ENCODE data around the gene CDC42EP4. TPM values are rescaled to one million over a fixed set of nuclear protein-coding genes. Genes with fewer than 3 reads are reported as not detected.

The CDC42EP4 gene
- total and polyA plus RNA-seq, 9 of the 15 experiments (the other 6 are each of a cell fraction or from before 2014, with no cell fraction given): 0.65 to 20.8 (median 12.3) TPM

DNA sequence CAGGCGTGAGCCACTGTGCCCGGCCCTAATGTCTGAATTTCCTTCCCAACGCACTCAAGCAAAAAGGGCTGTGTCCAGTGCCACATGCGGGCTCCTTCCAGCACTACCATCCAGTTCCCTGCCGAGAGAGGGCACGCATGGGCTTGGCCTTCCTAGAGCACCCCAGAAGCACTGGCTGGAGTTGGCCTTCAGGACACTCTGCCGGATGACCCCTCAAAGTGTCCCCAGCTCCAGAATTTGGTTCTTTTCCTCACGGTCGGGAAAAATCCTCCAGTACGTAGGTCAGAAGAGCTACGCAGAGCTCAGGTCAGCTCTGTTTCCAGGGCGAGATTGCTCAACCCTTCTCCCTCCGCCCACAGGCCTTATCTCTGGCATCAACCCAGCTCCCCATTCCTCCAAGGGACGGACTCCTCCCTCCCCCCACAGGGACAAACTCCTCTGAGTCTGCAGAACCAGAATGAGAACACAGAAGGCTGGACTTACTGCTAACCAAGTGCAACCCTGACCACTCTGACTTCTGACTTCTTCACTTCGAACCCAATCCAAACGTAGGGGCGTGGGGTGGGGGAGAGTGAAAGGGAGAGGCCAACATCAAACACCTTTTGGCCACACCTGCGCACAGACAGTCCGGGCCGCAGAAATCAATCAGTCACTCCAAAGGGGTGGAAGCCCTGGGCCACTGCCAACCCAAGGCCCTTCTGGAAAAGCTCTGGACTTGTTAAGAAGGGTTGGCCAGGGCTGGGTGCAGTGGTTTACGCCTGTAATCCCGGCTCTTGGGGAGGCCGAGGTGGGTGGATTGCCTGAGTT lies 3.6 kb downstream of the CDC42EP4 start (continued):
- TF ChIP-seq, protein P1, sequence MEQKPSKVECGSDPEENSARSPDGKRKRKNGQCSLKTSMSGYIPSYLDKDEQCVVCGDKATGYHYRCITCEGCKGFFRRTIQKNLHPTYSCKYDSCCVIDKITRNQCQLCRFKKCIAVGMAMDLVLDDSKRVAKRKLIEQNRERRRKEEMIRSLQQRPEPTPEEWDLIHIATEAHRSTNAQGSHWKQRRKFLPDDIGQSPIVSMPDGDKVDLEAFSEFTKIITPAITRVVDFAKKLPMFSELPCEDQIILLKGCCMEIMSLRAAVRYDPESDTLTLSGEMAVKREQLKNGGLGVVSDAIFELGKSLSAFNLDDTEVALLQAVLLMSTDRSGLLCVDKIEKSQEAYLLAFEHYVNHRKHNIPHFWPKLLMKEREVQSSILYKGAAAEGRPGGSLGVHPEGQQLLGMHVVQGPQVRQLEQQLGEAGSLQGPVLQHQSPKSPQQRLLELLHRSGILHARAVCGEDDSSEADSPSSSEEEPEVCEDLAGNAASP (IDR thresholded peaks at IDR 0.05): no peak
- peak; percentile 56; the same call in 1 of the 2 replicates for TF ChIP-seq CREM (IDR thresholded peaks at IDR 0.05; ENCODE audit: low read depth)
- TF ChIP-seq STAG1 (CRISPR knock-in tag; IDR thresholded peaks at IDR 0.05; ENCODE audit: borderline replicate concordance): no peak
- TF ChIP-seq, protein P2, sequence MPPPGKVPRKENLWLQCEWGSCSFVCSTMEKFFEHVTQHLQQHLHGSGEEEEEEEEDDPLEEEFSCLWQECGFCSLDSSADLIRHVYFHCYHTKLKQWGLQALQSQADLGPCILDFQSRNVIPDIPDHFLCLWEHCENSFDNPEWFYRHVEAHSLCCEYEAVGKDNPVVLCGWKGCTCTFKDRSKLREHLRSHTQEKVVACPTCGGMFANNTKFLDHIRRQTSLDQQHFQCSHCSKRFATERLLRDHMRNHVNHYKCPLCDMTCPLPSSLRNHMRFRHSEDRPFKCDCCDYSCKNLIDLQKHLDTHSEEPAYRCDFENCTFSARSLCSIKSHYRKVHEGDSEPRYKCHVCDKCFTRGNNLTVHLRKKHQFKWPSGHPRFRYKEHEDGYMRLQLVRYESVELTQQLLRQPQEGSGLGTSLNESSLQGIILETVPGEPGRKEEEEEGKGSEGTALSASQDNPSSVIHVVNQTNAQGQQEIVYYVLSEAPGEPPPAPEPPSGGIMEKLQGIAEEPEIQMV (tag; conservative IDR thresholded peaks at IDR 0.05; ENCODE audit: low read depth): peak; percentile 77
- TF ChIP-seq MCM7 (IDR thresholded peaks at IDR 0.05): no peak
- no peak for TF ChIP-seq KDM2B (CRISPR knock-in tag; IDR thresholded peaks at IDR 0.05)
- TF ChIP-seq LEF1 (IDR thresholded peaks at IDR 0.05): peak; percentile 81
- TF ChIP-seq, protein P3, sequence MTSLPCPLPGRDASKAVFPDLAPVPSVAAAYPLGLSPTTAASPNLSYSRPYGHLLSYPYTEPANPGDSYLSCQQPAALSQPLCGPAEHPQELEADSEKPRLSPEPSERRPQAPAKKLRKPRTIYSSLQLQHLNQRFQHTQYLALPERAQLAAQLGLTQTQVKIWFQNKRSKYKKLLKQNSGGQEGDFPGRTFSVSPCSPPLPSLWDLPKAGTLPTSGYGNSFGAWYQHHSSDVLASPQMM (CRISPR knock-in tag; IDR thresholded peaks at IDR 0.05): no peak
- no peak for TF ChIP-seq ZNF408 (CRISPR knock-in tag; IDR thresholded peaks at IDR 0.05; ENCODE audit: low read depth)
- TF ChIP-seq, protein P4, sequence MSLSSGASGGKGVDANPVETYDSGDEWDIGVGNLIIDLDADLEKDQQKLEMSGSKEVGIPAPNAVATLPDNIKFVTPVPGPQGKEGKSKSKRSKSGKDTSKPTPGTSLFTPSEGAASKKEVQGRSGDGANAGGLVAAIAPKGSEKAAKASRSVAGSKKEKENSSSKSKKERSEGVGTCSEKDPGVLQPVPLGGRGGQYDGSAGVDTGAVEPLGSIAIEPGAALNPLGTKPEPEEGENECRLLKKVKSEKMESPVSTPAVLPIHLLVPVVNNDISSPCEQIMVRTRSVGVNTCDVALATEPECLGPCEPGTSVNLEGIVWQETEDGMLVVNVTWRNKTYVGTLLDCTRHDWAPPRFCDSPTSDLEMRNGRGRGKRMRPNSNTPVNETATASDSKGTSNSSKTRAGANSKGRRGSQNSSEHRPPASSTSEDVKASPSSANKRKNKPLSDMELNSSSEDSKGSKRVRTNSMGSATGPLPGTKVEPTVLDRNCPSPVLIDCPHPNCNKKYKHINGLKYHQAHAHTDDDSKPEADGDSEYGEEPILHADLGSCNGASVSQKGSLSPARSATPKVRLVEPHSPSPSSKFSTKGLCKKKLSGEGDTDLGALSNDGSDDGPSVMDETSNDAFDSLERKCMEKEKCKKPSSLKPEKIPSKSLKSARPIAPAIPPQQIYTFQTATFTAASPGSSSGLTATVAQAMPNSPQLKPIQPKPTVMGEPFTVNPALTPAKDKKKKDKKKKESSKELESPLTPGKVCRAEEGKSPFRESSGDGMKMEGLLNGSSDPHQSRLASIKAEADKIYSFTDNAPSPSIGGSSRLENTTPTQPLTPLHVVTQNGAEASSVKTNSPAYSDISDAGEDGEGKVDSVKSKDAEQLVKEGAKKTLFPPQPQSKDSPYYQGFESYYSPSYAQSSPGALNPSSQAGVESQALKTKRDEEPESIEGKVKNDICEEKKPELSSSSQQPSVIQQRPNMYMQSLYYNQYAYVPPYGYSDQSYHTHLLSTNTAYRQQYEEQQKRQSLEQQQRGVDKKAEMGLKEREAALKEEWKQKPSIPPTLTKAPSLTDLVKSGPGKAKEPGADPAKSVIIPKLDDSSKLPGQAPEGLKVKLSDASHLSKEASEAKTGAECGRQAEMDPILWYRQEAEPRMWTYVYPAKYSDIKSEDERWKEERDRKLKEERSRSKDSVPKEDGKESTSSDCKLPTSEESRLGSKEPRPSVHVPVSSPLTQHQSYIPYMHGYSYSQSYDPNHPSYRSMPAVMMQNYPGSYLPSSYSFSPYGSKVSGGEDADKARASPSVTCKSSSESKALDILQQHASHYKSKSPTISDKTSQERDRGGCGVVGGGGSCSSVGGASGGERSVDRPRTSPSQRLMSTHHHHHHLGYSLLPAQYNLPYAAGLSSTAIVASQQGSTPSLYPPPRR (CRISPR knock-in tag; IDR thresholded peaks at IDR 0.05; ENCODE audit: borderline replicate concordance): no peak; the same call in 1 of the 2 replicates
- no peak for TF ChIP-seq CHD1 (IDR thresholded peaks at IDR 0.05; ENCODE audit: low read length)
- TF ChIP-seq ZNF347 (CRISPR knock-in tag; IDR thresholded peaks at IDR 0.05; ENCODE audit: low read depth): no peak
- peak; percentile 21 for TF ChIP-seq TAF9B (IDR thresholded peaks at IDR 0.05; ENCODE audit: partially characterized antibody)
- TF ChIP-seq SRSF1 (IDR thresholded peaks at IDR 0.05; ENCODE audit: low read depth, low read length): no peak
- TF ChIP-seq HDAC3 (IDR thresholded peaks at IDR 0.05; ENCODE audit: borderline replicate concordance, partially characterized antibody): no peak
- peak; percentile 69 for TF ChIP-seq NCOR1 (IDR thresholded peaks at IDR 0.05)
- TF ChIP-seq PHF20 (IDR thresholded peaks at IDR 0.05; ENCODE audit: partially characterized antibody): no peak
- TF ChIP-seq MEF2A (IDR thresholded peaks at IDR 0.05; ENCODE audit: control insufficient read depth, low read depth, low read length): no peak
- peak; percentile 71 for TF ChIP-seq CXXC5 (CRISPR knock-in tag; IDR thresholded peaks at IDR 0.05)
- no peak for TF ChIP-seq PRMT5 (CRISPR knock-in tag; IDR thresholded peaks at IDR 0.05)
- peak; percentile 25 to 84; a peak in 2 of 4 replicates for TF ChIP-seq TBL1XR1 (IDR thresholded peaks at IDR 0.05; ENCODE audit: low read length in 2 of 2)
